HG03432 (cell line): Measurements from ENCODE around the gene PPP1R13B.

Source experiments
- ATAC-seq: cut with Tn5 transposase; IDR thresholded peaks from one replicate; pipeline ENCODE4 v1.9.1; 2021; ENCODE audit warnings: mild to moderate bottlenecking, moderate library complexity; ENCODE audit not compliant: unreplicated experiment

Gene PPP1R13B

DNA sequence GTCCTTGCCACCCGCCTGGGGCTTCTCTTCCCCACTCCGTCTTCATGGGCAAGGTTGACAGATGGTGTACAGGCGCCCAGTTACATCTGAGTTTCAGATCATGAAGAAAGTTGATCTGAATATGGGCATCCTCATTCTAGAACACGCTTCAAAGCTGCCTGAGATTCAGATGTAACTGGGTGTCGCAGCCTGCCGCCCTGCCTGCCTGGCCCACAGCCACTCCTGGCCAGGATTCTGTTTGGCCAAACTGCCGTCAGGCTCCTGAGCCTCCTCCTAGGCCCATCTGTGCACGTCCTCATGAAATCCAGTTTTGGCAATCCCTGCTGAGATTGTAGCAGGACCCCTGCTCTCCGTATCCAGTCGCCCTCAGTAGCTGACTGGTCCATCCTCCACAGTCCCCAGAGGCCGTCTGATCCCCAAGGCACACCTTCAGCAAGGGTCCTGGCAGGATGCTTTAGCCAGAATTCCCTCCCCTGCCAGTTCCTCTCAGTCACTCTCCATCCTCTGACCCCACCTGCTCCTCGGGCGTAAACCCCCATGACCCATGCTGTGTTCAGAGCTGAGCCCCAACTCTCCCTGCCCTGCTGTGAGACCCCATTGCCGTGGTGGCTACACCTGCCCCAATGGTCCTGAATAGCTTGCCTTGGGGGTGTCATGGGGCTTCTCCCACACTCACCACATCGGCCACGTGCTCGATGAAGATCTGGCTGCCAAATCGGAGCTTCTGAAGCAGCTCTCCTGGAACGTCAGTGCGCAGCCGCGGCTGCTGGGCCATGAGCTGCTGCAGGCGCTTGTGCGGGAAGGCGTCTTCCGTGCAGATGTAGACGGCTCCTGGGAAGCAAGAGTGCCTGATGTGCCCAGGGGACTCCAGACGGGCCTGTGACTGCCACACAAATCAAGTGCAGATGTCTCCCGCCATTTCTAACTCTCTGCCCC, 144.6 kb downstream of the PPP1R13B start:
- no peak for ATAC-seq

DNA sequence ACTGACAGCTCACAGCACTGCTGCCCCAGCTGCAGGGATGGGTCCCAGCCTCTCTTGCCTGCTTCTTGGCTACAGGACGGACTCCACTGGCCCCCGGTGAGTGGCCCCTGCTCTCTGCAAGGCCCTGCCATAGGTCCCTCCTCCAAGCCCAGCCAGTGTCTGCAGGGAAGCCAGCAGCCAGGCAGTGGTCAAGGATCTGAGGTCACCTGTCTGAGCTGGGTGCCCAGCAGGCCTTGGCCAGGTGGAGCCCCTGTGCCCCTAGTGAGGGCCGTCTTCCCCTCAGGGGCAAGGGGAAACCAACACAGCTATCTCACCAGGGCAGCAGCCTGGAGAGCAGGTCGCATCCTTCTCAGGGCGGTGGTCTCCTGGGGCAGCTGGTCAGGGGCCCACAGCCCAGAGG, 145.3 kb downstream of the PPP1R13B start:
- no peak for ATAC-seq

DNA sequence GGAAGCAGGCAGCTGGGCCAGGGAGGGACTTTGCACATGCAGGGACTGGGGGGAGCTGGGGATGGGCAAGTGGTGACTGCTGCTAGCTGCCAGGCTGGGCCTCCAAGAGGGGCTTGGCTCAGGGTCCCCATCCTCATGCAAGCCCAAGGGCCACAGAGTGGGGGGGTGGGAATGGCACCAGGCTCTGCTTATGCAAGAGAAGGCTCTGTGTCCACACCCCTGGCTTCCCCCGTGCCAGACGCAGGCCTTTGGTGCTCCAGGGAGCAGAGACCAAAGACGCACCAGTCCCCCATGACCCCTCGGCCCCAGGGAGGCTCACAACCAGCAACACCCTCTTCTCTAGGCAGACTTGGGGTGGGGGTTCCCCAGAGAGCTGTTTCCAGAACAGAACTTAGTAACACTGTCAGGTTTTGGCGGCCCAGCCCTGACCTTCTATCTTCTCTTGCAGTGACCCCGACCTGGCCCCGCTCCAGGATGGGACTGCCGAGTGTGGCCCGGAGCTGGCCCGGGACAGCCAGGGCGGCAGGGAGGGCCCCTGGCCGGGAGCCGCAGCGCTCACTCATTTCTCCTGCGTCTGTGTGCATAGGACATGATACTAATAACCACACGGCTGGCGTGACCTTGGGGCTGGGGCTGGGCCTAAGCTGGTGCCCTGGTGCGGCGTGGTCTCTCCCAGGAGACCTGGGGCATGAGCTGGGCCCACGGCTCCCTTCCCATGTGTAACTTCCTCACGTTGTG, 146.5 kb downstream of the PPP1R13B start:
- no peak for ATAC-seq

DNA sequence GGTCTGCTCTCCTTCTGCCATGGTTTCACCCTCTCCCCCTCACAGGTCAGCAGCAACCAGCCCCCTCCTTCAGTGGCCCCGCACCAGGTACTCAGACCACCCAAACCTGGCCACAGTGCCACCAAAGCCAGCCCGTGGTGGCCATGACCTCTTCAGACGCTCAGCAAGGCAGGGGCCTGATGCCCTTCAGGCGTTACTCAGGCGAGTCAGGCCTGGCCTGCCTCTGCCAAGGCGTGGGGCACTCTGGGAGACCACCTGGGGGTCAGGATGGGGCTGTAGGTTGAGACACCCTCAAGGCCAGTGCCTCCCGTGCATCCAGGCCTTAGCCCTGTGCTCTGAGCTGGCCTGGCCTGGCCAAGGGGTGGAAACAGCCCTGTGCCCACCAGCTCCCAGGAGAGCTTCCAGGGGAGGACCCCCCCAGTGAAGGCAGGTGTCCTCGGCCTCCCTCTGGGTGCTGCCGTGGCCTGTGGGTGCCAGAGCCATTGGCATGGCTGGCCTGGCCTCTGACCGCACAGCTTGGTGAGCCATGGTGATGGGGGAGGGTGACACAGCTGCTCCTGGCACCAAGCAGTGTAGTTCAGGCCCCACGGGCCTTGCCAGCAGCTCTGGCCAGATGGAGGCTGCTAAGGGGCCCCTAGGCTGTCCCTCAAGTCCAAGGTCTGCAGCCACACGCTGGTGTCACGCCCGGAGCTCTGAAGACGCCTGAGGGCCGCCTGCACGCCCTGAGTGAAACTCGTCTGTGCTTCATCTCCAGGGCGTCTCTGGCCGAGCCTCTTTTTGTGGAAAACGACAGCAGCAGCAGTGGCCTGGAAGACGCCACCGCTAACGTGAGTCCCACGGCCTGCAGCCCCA, 147.2 kb downstream of the PPP1R13B start:
- no peak for ATAC-seq

DNA sequence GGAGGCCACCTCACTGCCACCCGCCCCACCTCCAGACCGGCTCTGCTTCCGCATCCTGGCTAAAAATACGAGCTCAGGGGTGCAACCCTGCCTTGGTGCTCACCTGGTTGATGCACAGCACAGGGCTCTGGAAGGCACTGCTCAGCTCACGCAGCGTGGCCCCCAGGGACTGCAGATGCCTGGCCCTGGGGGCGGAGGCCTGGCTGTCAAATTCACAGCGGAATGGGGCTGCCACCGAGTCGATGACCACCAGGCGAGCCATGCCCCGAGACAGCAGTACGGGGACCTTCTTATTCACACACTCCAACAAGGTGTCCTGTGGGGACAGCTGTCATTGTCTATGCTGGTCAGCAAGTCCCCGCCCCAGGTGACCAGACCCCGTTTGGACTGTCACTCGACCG, 148.1 kb downstream of the PPP1R13B start:
- no peak for ATAC-seq

DNA sequence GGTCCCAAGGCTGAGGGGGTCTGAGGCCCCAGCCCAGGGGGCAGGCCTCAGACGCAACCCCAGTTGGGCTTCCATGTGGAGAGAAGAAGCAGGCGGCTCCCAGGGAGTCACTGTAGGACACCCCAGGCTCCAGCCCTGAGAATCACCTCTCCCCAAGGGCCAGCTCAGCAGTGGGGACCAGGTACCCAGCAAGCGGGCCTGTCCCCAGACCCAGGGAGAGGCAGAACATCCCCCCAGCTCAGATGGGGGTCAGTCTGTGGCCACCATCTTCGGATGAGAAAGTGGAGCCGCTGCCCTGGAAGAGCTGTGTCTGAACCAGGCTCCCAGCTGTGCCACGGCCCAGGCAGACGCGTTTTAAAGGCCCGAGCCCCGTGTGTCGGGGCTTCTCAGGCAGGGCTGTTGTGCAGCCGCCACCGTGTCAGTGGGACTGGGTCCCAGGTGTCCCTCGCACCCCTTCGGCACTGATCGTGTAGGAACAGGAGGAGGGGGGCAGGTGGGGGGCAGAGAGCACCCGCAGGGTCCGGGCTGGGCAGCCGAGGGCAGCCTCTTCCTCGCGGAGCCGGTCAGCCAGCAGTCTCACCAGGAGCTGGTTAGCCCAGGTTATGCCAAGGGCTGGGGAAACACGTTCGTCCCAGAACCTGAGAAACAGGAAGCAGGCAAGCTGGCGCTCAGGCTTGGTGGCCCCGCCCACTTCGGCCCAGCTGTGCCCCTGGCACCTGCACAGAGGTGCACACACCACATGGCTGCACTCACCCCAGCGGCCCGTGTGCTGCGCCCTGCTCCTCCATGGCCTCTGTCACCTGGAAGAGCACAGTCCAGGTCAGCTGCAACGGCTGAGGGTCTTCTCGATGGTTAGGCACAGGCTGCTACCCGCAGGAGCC, 148.8 kb downstream of the PPP1R13B start:
- ATAC-seq, result no peak

DNA sequence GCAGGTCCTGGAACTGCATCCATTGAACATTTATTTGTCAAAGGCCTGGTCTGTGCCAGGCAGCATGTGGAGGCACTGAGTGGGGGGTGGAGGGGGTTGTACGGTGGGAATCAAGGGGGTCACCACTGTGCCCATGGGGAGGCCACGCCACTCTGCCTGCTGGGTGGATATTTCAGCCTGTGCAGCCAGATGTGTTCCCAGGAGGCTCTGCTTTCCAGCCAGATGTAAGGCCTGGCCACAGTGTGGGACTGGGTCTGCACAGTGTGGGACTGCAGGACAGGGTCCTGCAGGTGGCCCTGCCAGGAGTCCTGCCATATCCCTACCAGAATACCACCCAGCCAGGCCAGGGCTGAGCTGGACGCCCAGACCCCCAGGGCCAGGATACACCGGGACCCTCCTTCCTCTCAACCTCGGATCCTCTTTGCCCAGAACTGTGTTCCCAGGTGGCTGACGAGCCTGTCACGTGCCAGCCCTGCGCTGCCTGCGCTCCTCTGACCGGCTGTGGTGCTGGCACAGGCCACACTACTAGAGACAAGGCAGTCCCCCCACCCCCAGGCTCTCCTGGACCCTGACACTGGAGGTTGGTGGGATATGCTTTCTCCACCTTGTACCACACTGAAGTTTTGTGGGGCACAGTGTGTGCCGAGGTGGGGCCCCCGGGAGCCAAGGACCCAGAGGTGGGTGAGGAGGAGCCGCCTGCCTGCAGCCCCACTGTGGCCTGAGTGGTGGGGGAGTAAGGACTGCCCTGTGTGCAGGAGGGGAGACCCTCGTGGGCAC, 149.6 kb downstream of the PPP1R13B start:
- no peak for ATAC-seq

DNA sequence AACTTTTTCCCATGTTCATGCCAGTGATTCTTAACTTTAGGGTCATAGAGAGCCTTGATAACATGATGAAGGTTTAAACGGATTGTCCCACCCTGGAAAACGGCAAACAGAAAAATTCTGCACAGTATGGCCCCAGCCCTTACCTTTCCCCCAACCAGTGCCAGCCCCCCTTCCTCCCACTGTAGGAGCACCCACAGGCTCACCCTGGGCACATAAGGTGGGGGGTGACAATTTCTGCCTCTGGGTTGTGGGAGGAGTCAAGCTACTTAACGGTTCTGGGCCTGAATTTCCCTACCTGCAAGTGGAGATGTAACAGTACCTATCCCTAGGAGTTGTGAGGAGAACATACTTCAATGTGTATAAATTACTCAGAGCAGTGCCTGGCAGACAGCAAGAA, 150.2 kb downstream of the PPP1R13B start:
- ATAC-seq, result no peak

DNA sequence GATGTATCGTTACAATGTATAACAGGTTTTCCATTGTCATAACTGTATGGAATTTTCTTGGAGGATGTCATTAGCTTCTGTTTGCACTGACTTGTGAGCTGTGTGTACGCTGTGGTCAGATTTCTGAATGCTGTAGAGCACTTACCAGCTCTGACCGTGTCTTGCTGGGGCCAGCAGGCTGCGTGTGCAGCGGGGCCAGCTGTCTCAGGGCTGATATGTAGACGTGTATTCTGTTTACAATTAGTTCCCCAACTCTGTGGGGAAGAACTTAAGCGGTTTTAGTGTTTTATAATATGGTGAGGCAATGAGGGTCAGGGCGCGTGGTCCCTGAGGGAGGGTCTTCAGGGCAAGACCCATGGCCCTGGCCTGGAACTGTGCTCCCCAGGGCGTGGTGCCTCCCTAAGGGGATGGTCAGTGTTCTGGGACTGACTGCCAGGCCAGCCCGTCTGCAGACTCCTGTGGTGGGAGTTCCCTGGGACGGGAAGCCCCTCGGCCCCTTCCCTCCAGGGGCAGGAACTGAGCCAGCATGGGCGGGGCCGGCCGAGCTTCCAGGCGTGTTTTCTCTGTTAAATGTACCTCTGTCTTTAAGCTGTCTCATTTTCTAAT, 150.8 kb downstream of the PPP1R13B start:
- no peak for ATAC-seq

DNA sequence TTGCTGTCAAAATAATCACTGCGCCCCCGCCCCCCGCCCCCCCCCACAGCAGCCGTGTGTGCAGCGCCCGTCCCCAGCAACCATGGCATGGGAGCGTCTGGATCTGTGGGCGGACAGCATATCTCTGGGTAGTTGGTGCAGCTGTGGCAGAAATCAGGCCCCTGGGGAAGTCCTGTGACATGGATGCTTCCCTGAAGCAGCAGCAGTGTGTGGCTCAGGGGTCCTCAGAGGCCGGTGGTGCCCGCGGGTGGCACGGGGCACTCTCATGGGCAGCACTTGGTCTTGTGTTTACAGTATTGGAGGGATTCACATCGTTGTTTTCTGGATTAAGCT, 151.3 kb downstream of the PPP1R13B start:
- ATAC-seq, result no peak

DNA sequence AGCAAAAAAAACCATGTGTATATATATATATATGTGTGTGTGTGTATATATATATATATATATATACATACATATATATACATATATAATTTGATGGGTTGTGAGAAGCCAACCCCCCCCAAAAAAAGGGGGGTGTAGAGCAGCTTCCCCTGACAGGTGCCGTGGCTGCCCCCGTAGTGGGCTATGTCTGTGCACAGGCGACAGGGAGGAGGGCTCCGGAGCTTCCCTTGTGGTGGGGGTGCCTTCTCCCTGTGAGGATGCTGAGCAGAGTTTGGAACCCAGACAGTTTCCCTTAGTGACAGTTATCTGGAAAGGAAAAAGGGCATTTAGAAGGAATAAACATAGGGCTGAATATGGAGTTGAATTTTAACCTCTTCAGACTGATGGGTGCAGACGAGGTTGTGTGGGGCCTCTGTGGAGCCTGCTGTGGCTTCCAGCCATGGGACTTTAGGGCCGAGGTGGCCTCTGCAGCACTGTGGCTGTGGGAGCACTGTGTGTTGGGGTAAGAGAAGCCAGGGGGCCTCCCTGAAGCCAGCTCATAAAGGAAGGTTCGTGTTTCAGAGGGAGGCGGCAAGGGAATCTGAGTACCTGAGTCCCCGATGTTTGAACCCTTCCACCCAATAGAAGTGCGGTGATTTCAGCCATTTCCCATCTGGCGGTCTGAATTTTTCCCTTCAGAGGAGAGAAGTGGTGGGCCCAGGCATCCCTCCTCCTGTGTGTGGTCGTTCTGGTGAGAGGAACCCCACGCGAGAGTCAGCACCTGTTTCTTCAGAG, 151.9 kb downstream of the PPP1R13B start:
- no peak for ATAC-seq

DNA sequence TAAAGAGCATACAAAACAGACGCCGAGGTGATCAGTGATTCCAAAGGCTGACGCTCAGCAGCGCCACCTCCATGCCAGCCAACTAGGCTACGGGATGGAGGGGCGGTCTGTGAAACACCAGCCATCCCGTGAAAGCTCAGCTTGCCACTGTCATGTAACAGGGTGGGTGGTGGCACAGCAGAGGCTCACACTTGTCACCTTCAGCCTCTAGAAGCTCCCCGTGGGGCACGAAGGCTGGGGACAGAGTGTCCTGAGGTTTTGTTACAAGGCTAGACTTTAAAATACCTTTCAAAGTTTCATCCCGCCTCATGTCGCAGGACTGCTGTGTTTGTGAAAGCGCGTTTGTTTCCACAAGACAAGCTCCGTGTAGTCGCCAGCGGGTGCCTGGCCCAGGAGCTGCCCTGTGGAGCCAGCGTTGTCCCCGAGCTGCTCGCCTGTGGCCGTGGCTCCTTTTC, 152.8 kb downstream of the PPP1R13B start:
- ATAC-seq, result no peak

DNA sequence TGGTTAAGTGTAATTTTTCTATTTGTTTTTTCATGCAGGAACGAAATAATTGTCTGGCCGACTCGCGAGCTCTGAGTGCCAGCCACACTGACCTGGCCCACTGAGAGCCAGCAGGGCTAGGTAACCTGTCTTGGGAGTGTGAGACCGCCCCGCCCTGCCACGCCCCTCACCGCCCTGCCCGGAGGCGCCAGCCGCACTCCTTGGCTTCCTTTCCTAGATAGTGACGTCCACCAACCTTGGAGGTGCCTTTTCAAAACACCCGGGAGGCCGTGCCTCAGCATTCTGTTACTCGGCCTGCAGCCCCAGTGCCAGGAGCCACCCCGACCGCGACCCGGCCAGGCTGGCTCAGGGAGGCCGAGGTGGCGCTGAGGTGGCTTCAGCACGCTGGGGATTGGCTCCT, 153.9 kb downstream of the PPP1R13B start:
- no peak for ATAC-seq

DNA sequence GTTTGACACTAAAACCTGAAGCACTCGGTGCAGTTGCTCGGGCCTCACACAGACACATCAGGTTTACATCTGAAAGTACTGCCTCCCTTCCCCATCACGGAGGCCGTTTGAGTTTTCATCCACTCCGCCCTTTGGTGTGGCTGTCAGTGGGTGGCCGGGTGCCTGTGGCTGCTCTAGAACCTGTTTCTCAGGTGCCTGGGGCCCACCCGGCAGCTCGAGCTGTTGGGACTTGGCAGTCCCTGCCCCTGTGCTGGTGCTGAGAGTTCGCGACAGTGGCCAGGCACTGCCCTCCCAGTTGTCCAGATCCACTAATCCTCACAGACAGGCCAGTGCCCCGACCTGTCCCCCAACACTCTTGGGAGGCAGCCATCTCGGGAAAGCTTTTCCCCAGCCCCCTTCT, 154.5 kb downstream of the PPP1R13B start:
- ATAC-seq, result no peak

DNA sequence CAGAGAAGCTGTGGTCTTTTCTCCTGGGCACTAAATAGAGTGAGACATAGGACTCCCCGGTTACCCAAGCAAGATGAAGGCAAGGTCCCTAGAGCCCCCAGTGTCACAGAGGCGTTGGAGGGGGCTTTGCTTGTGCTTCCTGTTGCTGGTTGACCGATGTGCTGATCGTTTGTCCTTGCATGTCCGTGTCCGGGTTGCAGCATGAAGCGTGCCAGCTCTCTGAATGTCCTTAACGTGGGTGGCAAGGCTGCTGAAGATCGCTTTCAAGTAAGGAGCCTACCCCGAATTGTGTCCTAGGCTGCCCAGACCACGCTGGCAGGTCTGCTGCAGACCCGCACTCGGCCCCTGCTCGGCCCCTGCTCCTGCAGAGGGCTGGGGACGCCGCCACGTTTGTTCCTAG, 155.2 kb downstream of the PPP1R13B start:
- peak; percentile 7 for ATAC-seq

DNA sequence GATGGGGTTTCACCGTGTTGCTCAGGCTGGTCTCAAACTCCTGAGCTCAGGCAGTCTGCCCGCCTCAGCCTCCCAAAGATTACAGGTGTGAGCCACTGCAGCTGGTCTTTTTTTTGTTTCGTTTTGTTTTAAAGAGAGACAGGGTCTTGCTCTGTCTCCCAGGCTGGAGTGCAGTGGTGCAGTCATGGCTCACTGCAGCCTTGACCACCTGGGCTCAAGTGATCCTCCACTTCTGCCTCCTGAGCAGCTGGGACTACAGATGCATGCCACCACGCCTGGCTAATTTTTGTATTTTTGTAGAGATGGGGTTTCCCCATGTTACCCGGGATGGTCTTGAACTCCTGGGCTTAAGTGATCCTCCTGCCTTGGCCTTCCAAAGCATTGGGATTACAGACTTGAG, 155.7 kb downstream of the PPP1R13B start:
- peak; percentile 60 for ATAC-seq

DNA sequence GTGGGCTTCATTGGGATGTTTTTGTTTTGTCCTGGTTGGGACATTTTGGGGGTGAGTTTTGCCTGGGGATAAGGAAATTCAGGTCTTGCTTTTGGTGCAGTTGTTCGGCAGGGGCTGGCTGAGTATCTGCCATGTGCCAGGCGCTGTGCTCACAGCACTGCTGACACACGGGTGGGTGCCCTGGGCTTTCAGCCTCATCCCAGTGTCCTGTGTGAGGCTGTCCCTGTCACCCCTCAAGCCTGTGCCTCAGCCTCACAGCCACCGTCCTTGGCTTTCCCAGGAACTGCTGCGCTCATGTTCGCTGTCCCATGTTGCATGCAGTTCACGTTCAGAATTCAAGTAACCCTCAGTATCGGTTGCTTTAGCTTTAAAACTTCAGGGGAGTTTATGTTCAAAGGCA, 157.0 kb downstream of the PPP1R13B start:
- ATAC-seq, result no peak
